GM10248 (cell line): ENCODE data around the gene CNTNAP2.
"Not testable (repeated sequence)": the region's sequence is repeated elsewhere in the genome, so short reads cannot be mapped to it uniquely, and the experiment has no call there.

ENCODE experiments used
- CTCF ChIA-PET: fragments of 300-600 bp; sonication (Branson Sonifier 250); formaldehyde crosslinking; extraction: SDS; loops from one replicate; lab custom pipeline; 2021; ENCODE audit warnings: antibody characterized with exemption; lab: Yijun Ruan, JAX
- POLR2A ChIA-PET: fragments of 350-650 bp; sonication (Branson Sonifier 250); formaldehyde crosslinking; extraction: SDS; loops from one replicate; lab custom pipeline; 2020; ENCODE audit warnings: antibody characterized with exemption; lab: Yijun Ruan, JAX
- DNase-seq: peaks from one replicate; pipeline ENCODE4 v3.0.0; 2012; ENCODE audit errors: extremely low spot score
- CTCF ChIP-seq: IDR thresholded peaks from 2 replicates; pipeline ENCODE4 v1.5.1; 2012; ENCODE audit warnings: mild to moderate bottlenecking, low read depth; ENCODE audit errors: extremely low read depth, missing control alignments, control extremely low read depth

CNTNAP2 gene

GRCh38 chr7:148056406-148056805 is 1939.8 kb downstream of the CNTNAP2 start:
- DNase-seq = no peak
- ChIA-PET CTCF (no interaction called here), POLR2A (no interaction called here)
- no peak for TF ChIP-seq CTCF

- no peak for DNase-seq
- ChIA-PET POLR2A (no interaction called here), CTCF (interaction anchor here (0.8 to 1.7 kb wide), 3 partner anchors 9 to 20 kb away, joined by 3 to 8 read pairs (median 4); no protein-coding TSS in a partner anchor)
- TF ChIP-seq CTCF = no peak
Measured at GRCh38 chr7:148058092-148058491, 1941.5 kb downstream of the CNTNAP2 start.

GRCh38 chr7:148058753-148059152 is 1942.2 kb downstream of the CNTNAP2 start:
- ChIA-PET CTCF (interaction anchor here (1.5 kb wide), 1 partner anchor 13 kb away, joined by 4 read pairs; no protein-coding TSS in a partner anchor), POLR2A (no interaction called here)
- DNase-seq = no peak
- TF ChIP-seq CTCF = no peak

- TF ChIP-seq CTCF = no peak
- ChIA-PET POLR2A (no interaction called here), CTCF (interaction anchor here (1.2 to 1.6 kb wide), 3 partner anchors 8 to 82 kb away, joined by 3 to 6 read pairs (median 4); no protein-coding TSS in a partner anchor)
- DNase-seq = peak; percentile 11
Measured at GRCh38 chr7:148060724-148061123, 1944.1 kb downstream of the CNTNAP2 start.

- CTCF ChIA-PET = interaction anchor here (1.0 kb wide), 1 partner anchor 20 kb away, joined by 3 read pairs; no protein-coding TSS in a partner anchor
- DNase-seq = not testable (repeated sequence)
Measured at GRCh38 chr7:148078111-148078510, 1961.5 kb downstream of the CNTNAP2 start.

GRCh38 chr7:148079206-148080080 is 1962.8 kb downstream of the CNTNAP2 start:
- no peak for DNase-seq
- ChIA-PET CTCF (interaction anchor here (2.2 kb wide), 1 partner anchor 11 kb away, joined by 5 read pairs; no protein-coding TSS in a partner anchor), POLR2A (no interaction called here)
- no peak for TF ChIP-seq CTCF

More at GRCh38 chr7:148078111-148078510, 1961.5 kb downstream of the CNTNAP2 start:
- POLR2A ChIA-PET = not testable (repeated sequence)

- TF ChIP-seq CTCF = no peak
- ChIA-PET CTCF (no interaction called here), POLR2A (no interaction called here)
- DNase-seq = no peak
Measured at GRCh38 chr7:148083448-148083847, 1966.8 kb downstream of the CNTNAP2 start.
